ENCODE measurements around the gene TUBB4A.

Gene TUBB4A

DNA sequence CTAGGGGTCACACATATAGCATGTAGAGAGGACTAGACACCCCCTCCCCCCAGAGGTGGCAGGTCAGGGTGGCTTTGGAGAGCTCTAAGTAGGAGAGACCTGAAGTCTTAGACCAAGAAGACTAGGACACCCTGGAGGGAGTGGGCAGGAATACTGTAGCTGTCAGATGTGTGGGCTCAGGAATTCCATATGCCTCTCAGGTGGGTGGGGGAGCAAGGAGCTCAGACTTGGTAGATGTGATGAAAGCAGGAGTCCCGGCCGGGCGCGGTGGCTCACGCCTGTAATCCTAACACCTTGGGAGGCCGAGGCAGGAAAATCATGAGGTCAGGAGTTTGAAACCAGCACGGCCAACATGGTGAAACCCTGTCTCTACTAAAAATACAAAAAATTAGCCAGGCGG lies 36.4 kb downstream of the TUBB4A start:
- DNase-seq, result no peak

- no peak for DNase-seq
Measured at GRCh38 chr19:6465006-6465405, 37.1 kb downstream of the TUBB4A start.

DNA sequence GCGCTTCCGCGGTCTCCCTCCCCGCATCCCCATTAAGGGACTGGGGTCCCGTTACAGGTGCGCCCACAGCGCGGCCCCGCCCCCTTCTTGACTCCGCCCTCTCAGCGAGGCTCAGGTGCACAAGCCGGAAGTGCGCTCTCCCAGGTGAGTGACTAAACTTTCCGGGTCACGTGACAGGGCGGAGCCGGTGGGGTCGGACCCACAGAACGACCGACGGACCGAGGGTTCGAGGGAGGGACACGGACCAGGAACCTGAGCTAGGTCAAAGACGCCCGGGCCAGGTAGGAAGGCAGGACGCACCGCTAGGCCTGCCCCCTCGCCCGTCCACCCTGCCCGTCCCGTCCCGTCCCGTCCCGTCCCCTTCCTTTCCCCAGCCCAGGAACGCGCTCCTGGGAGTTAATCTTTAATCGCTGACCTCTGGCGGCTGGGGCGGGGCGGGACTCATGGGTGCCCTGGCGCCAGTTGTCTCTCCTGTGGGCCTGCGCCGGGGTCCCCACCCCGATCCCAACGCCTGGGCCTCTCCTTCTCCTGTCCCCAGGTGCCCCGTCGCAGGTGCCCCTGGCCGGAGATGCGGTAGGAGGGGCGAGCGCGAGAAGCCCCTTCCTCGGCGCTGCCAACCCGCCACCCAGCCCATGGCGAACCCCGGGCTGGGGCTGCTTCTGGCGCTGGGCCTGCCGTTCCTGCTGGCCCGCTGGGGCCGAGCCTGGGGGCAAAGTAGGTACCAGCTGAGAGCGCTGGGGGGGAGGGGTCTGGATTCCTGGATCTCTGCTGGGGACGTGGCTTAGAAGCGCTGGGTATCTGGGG lies 37.8 kb downstream of the TUBB4A start, which contains the start of gene CRB3:
Gene CRB3 (plus strand): TSS at position 202 of the 804 bp plus-strand sequence. CDS start 431 bp downstream, at position 633.
- no peak for DNase-seq

GRCh38 chr19:6460099-6460884 lies 41.8 kb downstream of the TUBB4A start:
- peak; percentile 88 for DNase-seq

GRCh38 chr19:6459262-6460098 lies 42.6 kb downstream of the TUBB4A start, which contains the start of gene SLC25A23:
Gene SLC25A23 (minus strand): TSS chr19:6459792. CDS start chr19:6459628, 164 bp downstream.
- DNase-seq, result no peak

GRCh38 chr19:6458695-6459261 lies 43.3 kb downstream of the TUBB4A start:
- DNase-seq, result no peak

DNA sequence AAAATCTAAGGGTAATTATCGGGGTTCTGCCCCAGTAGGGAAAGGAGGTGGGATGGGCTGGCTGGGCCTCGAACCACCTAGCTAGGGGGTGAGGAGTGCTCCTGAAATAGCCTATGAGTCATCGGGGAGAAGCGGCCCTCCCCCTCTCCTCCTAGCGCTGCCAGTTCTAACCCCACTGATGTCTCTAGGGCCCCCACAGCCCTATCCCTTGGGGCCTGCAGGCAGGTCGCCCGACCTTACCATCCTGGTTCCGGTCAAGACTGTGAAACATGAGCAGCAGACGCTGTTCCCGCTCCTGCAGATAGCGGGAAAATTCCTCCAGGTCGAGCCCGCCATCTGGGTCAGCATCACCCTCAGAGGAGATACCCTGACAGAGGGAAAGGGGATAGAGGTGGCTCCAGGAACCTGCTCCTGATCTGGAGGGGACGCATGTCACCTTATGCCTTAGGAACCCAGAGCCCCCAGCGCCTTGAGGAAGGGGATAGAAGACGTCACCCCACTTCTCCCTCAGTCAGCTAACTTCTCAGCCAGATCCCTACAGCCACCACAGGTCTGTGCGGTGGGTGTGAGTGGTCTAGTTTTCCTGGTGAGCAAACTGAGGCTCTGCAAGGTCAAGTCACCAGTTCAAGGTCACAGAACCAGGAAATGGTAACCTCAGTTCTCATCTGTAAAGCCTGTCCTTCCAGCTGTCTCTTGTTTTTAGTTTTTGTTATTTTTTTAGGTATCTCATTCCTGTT lies 44.0 kb downstream of the TUBB4A start:
- DNase-seq, result no peak

DNA sequence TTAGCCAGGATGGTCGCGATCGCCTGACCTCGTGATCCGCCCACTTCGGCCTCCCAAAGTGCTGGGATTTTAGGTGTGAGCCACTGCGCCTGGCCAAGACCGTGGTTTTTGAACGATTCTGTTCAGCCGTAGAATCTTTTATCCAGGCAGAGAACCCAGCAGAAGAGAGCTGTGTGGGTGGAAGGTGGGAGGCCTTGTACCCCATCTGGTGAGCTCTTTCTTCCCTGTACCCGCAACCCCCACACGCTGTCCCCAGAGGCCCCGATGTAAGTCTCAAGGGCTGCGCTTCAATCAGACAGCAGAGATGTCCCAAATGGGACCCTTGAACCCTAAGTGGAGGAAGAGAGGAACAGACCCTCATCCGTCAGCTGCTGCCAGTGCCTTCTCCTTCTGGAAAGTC lies 46.2 kb downstream of the TUBB4A start:
- DNase-seq, result no peak

- no peak for DNase-seq
Measured at GRCh38 chr19:6453951-6454565, 48.1 kb downstream of the TUBB4A start.

GRCh38 chr19:6452899-6453298 lies 49.2 kb downstream of the TUBB4A start:
- DNase-seq, result no peak

DNA sequence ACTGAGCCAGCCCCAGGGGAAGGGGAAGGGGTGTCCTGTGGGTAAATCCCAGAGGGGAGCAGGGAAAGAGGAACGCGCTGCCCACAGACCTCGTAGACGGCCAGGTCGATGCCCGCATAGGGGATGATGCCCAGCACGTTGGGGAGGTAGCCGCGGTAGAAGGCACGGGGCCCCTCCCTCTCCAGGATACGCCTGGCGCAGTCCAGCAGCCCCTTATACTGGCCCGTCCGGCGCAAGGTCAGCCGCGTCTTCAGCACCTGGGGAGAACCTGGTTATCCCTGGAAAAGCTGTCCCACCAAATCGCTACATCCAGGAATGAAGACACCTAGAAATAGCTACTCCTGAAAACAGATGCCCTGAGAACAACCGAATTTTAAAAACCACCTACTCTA lies 49.9 kb downstream of the TUBB4A start:
- no peak for DNase-seq

DNA sequence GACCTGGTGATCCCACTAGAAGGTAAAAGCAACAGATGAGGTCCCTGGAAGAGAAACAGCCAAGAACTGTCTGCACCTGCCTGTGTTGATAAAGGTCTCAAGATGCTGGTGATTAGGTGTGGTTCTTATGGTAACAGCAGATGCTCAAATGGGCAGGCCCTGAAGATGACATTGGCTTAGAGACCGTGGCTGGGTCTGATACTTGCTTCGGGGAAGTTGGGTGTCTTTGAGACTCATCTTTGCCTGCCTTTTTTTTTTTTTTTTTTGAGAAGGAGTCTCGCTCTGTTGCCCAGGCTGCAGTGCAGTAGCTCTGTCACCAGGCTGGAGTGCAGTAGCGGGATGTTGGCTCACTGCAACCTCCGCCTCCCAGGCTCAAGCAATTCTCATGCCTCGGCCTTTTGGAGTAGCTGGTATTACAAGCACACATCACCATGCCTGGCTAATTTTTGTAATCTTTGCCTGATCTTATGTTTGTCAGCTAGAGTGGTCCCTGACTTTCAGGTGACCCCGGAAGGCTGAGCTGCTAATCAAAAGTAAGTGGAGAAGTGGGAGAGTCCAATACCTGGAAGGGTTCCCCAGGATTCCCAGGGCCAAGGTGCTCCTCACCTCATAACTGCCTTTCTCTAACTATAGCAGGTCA lies 50.4 kb downstream of the TUBB4A start:
- no peak for DNase-seq

DNA sequence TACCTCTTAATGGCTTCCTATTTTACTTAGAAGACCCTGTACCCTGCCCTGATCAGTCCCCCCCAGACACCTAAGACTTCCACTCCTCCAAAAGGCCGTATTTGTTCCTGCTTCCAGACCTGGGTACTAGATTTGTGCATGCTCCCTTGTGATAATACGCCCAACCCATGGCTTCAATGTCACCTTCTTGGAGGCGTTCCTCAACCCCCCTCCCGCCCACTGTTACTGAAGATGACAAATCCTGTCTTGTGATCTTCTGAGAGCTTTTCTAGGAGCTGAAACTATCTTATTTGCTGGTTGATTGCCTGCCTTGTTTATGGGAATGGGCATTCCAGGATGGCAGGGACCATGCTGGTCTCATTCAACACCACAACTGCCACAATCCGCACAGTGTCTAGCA lies 51.9 kb downstream of the TUBB4A start:
- DNase-seq, result peak; percentile 12

DNA sequence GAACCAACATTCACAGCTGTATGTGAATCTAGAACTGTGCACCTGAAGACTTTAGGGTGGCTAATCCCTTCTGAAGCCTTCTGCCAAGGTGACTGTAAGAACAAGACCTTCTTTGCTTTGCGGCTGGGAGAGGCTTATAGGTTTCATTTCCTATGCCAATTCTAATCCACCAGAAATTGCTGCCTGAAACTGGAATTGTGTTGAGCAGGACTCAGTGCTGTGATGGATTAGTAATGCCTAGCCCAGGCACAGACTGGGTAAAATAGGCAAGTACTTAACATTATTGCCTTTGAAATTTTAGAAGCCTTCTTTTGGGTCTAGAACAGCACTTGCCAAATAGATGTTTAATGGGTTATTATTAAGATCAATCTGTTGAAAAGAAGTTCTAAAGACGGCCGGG lies 54.1 kb downstream of the TUBB4A start:
- DNase-seq, result no peak

- no peak for DNase-seq
Measured at GRCh38 chr19:6446452-6446851, 55.7 kb downstream of the TUBB4A start.
